ENCODE data around the gene CDH4.

Gene CDH4

DNA sequence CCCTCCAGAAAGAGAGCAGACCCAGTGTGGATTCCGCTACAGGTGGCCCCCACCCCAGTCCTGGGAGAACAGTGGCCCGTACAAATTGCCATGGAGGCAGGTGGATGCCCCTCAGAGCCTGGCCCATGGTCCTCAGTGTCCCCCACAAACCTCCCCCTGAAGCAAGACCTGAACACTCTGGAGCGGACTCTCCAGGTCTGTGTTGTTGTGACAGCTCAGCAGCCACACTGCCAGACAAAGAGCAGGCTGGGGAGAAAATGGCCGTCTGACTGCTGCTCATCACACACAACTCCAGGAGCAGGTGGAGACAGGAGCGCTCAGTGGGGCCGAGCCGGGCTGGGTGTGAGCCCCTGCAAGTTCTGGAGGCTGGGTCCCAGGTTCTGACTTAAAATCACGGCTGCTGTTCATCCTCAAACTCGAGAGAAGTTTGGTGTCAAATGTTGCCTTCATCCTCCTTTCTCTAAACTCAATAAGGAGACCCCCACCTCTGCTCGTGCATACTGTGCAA, 241.8 kb downstream of the CDH4 start:
- no peaks in the 10 kb centered on the region for H3K4me1 ChIP-seq (ENCODE audit: control insufficient read depth in 5 of 5, insufficient read depth in 5 of 5, low read length in 5 of 5)
- H3K9ac ChIP-seq (ENCODE audit: low read length in 5 of 5) = no peak overlapping the region
- H3K9me3 ChIP-seq (ENCODE audit: control insufficient read depth in 5 of 5, low read length in 5 of 5) = peaks cover 0 to 10% (median 0%) of the 10 kb centered on the region in 5 donors
- no peak overlapping the region for H3K27ac ChIP-seq (ENCODE audit: low read depth, low read length)
- H3K36me3 ChIP-seq (ENCODE audit: control insufficient read depth in 5 of 5, insufficient read depth in 5 of 5, low read length in 5 of 5) = no peaks in the 10 kb centered on the region
- no peak overlapping the region for H3K4me3 ChIP-seq (ENCODE audit: low read depth in 1 of 5, low read length in 5 of 5)
- H3K27me3 ChIP-seq (ENCODE audit: control insufficient read depth in 5 of 5, insufficient read depth in 4 of 5, low read length in 5 of 5) = peaks cover 0 to 8% (median 4%) of the 10 kb centered on the region in 5 donors

DNA sequence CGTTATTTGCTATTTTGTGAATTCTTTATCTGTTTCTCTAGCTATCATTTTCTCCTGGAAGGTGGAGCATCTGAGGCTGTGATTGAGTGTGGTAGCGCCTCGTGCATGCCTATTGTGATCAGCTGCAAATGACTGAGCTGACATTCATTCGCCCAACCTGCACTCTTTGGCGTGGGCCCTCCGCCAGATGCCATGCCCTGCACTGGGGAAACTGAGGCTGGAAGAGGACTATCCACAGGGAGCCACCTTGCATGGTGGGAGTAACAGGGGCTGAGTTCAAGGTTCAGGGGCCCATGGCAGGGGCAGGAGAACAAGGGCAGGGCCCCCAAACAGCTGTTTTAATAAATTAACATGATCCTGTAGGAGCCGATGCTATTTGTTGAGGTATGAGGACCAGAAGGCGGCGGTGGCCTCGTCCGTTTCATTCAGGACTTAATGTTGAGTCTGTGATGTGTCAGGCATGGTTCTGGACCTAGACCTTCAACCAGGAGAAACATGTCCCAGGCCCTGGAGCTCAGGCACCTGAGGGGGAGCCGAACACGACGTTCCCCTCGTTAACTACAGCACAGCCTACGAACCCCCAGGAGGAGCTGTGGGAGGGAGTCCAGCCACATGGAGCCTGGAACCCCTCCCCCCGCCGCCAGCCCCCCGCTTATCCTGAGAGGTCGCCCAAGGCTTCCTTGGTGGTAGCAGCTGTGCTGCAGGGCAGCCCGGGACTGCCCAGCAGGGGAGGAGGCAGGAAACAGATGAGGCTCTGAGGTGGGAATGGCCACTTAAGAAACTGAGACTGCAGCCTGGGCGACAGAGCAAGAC, 242.9 kb downstream of the CDH4 start:
- Histone ChIP-seq H3K27me3 (ENCODE audit: control insufficient read depth in 5 of 5, insufficient read depth in 4 of 5, low read length in 5 of 5) (peaks cover 0 to 14% (median 4%) of the 10 kb centered on the region in 5 donors), H3K36me3 (ENCODE audit: control insufficient read depth in 5 of 5, insufficient read depth in 5 of 5, low read length in 5 of 5) (no peaks in the 10 kb centered on the region), H3K4me1 (ENCODE audit: control insufficient read depth in 5 of 5, insufficient read depth in 5 of 5, low read length in 5 of 5) (no peaks in the 10 kb centered on the region), H3K27ac (ENCODE audit: low read depth, low read length) (no peak overlapping the region), H3K4me3 (ENCODE audit: low read depth in 1 of 5, low read length in 5 of 5) (no peak overlapping the region), H3K9ac (ENCODE audit: low read length in 5 of 5) (no peak overlapping the region), H3K9me3 (ENCODE audit: control insufficient read depth in 5 of 5, low read length in 5 of 5) (peaks cover 0 to 10% (median 0%) of the 10 kb centered on the region in 5 donors)

DNA sequence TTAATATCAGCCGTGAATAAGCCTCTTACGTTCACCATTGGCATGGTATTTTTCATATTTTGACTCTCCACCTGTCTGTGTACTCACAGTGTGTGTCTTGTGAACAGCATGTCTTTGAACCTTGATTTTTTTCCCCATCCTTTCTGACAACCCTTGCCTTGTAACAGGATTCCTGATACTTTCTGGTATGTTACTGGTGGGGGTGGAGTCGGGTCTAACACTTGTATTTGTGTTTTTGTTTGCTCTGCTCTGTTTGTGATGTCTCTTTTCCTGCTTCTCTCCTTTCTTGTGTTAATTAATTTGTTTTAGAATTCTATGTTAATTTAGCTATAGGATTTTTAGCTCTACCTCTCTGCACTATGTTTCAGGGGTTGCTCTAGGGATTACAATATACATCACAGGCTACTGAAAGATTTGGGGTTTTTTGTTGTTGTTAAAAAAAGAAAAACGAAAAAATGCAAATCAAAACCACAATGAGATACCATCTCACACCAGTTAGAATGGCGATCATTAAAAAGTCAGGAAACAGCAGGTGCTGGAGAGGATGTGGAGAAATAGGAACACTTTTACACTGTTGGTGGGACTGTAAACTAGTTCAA, 245.1 kb downstream of the CDH4 start:
- no peaks in the 10 kb centered on the region for H3K36me3 ChIP-seq (ENCODE audit: control insufficient read depth in 5 of 5, insufficient read depth in 5 of 5, low read length in 5 of 5)
- no peak overlapping the region for H3K27ac ChIP-seq (ENCODE audit: low read depth, low read length)
- H3K4me3 ChIP-seq (ENCODE audit: low read depth in 1 of 5, low read length in 5 of 5) = no peak overlapping the region
- no peak overlapping the region for H3K9ac ChIP-seq (ENCODE audit: low read length in 5 of 5)
- no peaks in the 10 kb centered on the region for H3K4me1 ChIP-seq (ENCODE audit: control insufficient read depth in 5 of 5, insufficient read depth in 5 of 5, low read length in 5 of 5)
- peaks cover 0 to 14% (median 4%) of the 10 kb centered on the region in 5 donors for H3K27me3 ChIP-seq (ENCODE audit: control insufficient read depth in 5 of 5, insufficient read depth in 4 of 5, low read length in 5 of 5)
- peaks cover 0 to 6% (median 0%) of the 10 kb centered on the region in 5 donors for H3K9me3 ChIP-seq (ENCODE audit: control insufficient read depth in 5 of 5, low read length in 5 of 5)

DNA sequence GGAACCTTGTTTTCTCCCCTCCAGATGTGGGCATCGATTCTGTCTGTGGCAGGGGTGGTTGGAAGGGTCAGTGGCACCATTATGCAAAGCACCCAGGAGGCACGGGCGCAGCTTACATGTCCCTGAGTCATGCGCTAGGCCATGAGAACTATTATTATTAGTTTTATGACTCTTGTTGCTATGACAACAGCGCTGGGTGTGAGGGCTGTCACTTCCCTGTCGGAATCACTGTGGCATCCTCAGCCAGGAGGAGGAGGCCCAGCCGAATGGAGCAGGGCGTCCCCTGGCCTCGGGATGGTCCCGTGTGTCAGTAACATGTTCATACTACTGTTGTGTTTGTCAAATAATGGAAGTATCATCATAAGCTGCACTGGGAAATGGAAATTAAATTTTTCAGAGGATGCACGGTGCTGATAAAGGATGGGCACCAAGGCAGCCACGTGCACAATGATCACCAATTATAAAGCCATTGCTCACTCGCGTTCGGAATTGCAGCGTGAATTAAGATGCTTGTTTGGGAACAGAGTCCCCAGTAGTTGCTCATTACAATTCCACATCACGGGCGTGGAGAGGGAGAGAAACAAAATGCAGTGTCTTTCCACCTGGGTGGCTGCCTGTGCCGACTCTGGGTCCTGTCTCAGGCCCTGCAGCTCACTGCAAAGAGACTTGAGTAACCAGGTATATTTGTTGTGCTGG, 247.9 kb downstream of the CDH4 start:
- no peak overlapping the region for H3K27ac ChIP-seq (ENCODE audit: low read depth, low read length)
- H3K9me3 ChIP-seq (ENCODE audit: control insufficient read depth in 5 of 5, low read length in 5 of 5) = peaks cover 0 to 2% (median 0%) of the 10 kb centered on the region in 5 donors
- H3K4me3 ChIP-seq (ENCODE audit: low read depth in 1 of 5, low read length in 5 of 5) = no peak overlapping the region
- H3K27me3 ChIP-seq (ENCODE audit: control insufficient read depth in 5 of 5, insufficient read depth in 4 of 5, low read length in 5 of 5) = peaks cover under 1 to 11% (median 4%) of the 10 kb centered on the region in 5 donors
- no peaks in the 10 kb centered on the region for H3K4me1 ChIP-seq (ENCODE audit: control insufficient read depth in 5 of 5, insufficient read depth in 5 of 5, low read length in 5 of 5)
- no peak overlapping the region for H3K9ac ChIP-seq (ENCODE audit: low read length in 5 of 5)
- no peaks in the 10 kb centered on the region for H3K36me3 ChIP-seq (ENCODE audit: control insufficient read depth in 5 of 5, insufficient read depth in 5 of 5, low read length in 5 of 5)

DNA sequence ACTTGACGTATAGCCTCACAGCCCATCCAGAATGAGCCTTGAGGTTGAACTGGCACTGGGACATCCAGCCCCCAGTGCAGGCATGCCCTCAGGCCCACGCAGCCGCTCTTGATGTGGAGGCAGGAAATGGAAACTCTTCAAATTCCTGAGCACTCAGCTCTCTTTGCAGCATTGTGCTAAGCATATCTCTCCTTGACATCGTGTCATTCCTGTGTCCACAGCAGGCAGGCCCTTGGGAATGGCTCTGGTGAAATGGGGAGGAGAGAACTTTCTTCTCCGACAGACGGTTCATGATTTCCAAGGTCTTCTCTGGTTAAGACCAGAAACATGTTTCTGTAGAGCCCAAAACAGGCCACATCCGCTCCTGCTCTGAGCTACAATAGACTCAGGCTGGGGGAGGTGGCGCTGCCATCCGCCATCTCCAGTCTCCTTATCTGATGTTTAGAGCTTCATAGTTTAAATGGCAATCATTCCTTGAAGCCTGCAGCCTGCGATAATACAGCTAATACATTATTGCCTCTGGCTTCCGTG, 248.8 kb downstream of the CDH4 start:
- peaks cover 3 to 13% (median 6%) of the 10 kb centered on the region in 5 donors for H3K27me3 ChIP-seq (ENCODE audit: control insufficient read depth in 5 of 5, insufficient read depth in 4 of 5, low read length in 5 of 5)

DNA sequence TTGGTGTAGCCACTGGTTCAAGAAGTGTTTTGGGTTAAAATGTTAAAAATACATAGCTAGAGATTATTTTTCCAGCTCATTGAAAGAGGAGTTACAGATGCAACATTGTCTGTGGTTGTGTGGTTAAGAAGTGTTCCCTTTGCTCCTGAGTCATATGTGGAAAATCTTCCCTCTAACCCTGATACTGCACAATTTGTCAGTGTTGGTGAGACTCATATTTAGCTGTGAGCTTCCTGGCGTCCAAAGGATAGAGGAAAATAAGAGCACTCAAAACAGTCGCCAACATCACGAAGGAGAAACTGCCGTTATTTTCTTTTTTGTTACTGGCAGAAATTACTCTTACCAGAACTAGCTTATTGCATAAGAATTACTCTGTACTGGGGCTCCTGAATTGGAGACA, 250.4 kb downstream of the CDH4 start:
- Histone ChIP-seq H3K27me3 (ENCODE audit: control insufficient read depth in 5 of 5, insufficient read depth in 4 of 5, low read length in 5 of 5) (peaks cover 3 to 13% (median 11%) of the 10 kb centered on the region in 5 donors), H3K4me1 (ENCODE audit: control insufficient read depth in 5 of 5, insufficient read depth in 5 of 5, low read length in 5 of 5) (no peaks in the 10 kb centered on the region), H3K36me3 (ENCODE audit: control insufficient read depth in 5 of 5, insufficient read depth in 5 of 5, low read length in 5 of 5) (no peaks in the 10 kb centered on the region), H3K9ac (ENCODE audit: low read length in 5 of 5) (no peak overlapping the region), H3K4me3 (ENCODE audit: low read depth in 1 of 5, low read length in 5 of 5) (no peak overlapping the region), H3K9me3 (ENCODE audit: control insufficient read depth in 5 of 5, low read length in 5 of 5) (peaks cover 0 to 2% (median 0%) of the 10 kb centered on the region in 5 donors), H3K27ac (ENCODE audit: low read depth, low read length) (no peak overlapping the region)

More for the DNA sequence above, 248.8 kb downstream of the CDH4 start:
- Histone ChIP-seq H3K36me3 (ENCODE audit: control insufficient read depth in 5 of 5, insufficient read depth in 5 of 5, low read length in 5 of 5) (no peaks in the 10 kb centered on the region), H3K4me3 (ENCODE audit: low read depth in 1 of 5, low read length in 5 of 5) (no peak overlapping the region), H3K9ac (ENCODE audit: low read length in 5 of 5) (no peak overlapping the region), H3K27ac (ENCODE audit: low read depth, low read length) (no peak overlapping the region), H3K9me3 (ENCODE audit: control insufficient read depth in 5 of 5, low read length in 5 of 5) (peaks cover 0 to 2% (median 0%) of the 10 kb centered on the region in 5 donors), H3K4me1 (ENCODE audit: control insufficient read depth in 5 of 5, insufficient read depth in 5 of 5, low read length in 5 of 5) (no peaks in the 10 kb centered on the region)

DNA sequence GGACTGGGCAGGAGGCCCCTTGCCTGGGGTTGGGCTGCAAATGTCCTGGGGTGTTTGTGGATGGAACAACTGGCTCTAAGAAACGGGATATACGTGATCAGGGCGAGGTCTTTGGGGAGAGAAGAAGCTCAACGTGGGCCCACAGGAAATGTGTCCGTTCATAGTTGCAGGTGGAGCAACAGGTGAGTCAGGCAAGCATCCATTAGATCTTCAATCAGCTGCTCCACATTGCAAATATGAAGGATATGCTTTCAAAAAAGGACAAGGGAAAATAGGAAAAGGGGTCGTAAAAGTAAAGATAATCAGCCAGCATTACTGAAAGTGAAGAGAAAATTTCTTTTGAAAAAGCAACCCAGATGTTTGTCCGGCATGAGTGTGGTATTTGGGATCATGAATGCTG, 251.0 kb downstream of the CDH4 start:
- H3K27me3 ChIP-seq (ENCODE audit: control insufficient read depth in 5 of 5, insufficient read depth in 4 of 5, low read length in 5 of 5) = peaks cover 4 to 14% (median 13%) of the 10 kb centered on the region in 5 donors
- no peak overlapping the region for H3K4me3 ChIP-seq (ENCODE audit: low read depth in 1 of 5, low read length in 5 of 5)
- no peak overlapping the region for H3K9ac ChIP-seq (ENCODE audit: low read length in 5 of 5)
- H3K36me3 ChIP-seq (ENCODE audit: control insufficient read depth in 5 of 5, insufficient read depth in 5 of 5, low read length in 5 of 5) = no peaks in the 10 kb centered on the region
- no peak overlapping the region for H3K27ac ChIP-seq (ENCODE audit: low read depth, low read length)
- H3K4me1 ChIP-seq (ENCODE audit: control insufficient read depth in 5 of 5, insufficient read depth in 5 of 5, low read length in 5 of 5) = no peaks in the 10 kb centered on the region
- H3K9me3 ChIP-seq (ENCODE audit: control insufficient read depth in 5 of 5, low read length in 5 of 5) = peaks cover 0 to 2% (median 0%) of the 10 kb centered on the region in 5 donors

DNA sequence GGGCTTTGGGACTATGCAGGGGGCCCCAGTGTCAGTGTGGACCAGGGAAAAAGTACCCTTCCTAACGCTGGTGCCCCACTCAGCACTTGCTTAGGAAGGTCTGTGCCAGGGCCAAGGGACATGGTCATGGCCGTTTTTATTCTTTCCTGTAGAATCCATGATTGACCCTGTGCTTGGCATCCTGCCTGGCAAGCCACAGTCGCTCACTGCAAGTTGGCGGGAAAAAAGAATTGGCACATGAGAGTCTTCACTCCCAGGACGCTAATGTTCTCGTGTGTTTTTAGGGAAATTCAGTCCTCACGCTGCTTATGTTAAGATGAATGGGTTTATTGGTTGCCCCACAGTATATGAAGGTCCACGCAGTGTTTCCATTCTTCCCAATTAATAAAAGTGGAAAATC, 253.4 kb downstream of the CDH4 start:
- Histone ChIP-seq H3K9ac (ENCODE audit: low read length in 5 of 5) (no peak overlapping the region), H3K27me3 (ENCODE audit: control insufficient read depth in 5 of 5, insufficient read depth in 4 of 5, low read length in 5 of 5) (peaks cover 6 to 22% (median 19%) of the 10 kb centered on the region in 5 donors), H3K9me3 (ENCODE audit: control insufficient read depth in 5 of 5, low read length in 5 of 5) (no peaks in the 10 kb centered on the region), H3K36me3 (ENCODE audit: control insufficient read depth in 5 of 5, insufficient read depth in 5 of 5, low read length in 5 of 5) (no peaks in the 10 kb centered on the region), H3K4me3 (ENCODE audit: low read depth in 1 of 5, low read length in 5 of 5) (no peak overlapping the region), H3K4me1 (ENCODE audit: control insufficient read depth in 5 of 5, insufficient read depth in 5 of 5, low read length in 5 of 5) (peaks cover 0 to 1% (median 0%) of the 10 kb centered on the region in 5 donors), H3K27ac (ENCODE audit: low read depth, low read length) (no peak overlapping the region)

DNA sequence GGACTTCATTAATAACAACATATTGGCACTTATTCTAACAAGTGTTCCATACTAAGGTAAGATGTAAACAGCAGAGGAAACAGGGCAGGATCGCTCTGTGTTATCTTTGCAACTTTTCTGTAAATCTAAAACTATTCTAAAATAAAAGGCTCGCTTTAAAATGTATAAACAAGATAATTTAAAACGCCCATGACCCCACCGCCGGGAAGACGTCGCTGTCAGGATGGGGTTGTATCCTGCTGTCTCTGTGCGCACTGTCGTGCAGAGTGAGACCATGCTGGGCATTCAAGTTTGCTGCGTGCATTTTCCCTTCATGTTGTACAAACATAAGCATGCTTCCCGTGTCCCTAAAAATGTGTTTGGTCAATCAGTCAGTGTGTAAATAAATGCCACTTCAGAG, 255.7 kb downstream of the CDH4 start:
- H3K27me3 ChIP-seq (ENCODE audit: control insufficient read depth in 5 of 5, insufficient read depth in 4 of 5, low read length in 5 of 5) = peaks cover 6 to 22% (median 19%) of the 10 kb centered on the region in 5 donors
- no peak overlapping the region for H3K9ac ChIP-seq (ENCODE audit: low read length in 5 of 5)
- no peak overlapping the region for H3K4me3 ChIP-seq (ENCODE audit: low read depth in 1 of 5, low read length in 5 of 5)
- H3K4me1 ChIP-seq (ENCODE audit: control insufficient read depth in 5 of 5, insufficient read depth in 5 of 5, low read length in 5 of 5) = peaks cover 0 to 1% (median 0%) of the 10 kb centered on the region in 5 donors
- H3K9me3 ChIP-seq (ENCODE audit: control insufficient read depth in 5 of 5, low read length in 5 of 5) = no peaks in the 10 kb centered on the region
- H3K36me3 ChIP-seq (ENCODE audit: control insufficient read depth in 5 of 5, insufficient read depth in 5 of 5, low read length in 5 of 5) = no peaks in the 10 kb centered on the region
- no peak overlapping the region for H3K27ac ChIP-seq (ENCODE audit: low read depth, low read length)

Measured in subcutaneous abdominal adipose tissue (tissue), 5 donors.